Stimulated activated CD4-positive, alpha-beta T cell treated with anti-CD3 and anti-CD28 coated beads, Interleukin-12 subunit alpha, Interleukin-12 subunit beta, amount 100 ng/mL, for 48 hours (primary cell): ENCODE data around the gene OR10G4.
"Not testable (repeated sequence)": the region's sequence is repeated elsewhere in the genome, so short reads cannot be mapped to it uniquely, and the experiment has no call there.

ENCODE experiments used
- DNase-seq, 3 donors: peaks; one replicate each; pipeline ENCODE4 v3.0.0-alpha.2; 2020; ENCODE audit warnings: low read depth in 2 of 3, low spot score in 1 of 3

The OR10G4 gene, protein sequence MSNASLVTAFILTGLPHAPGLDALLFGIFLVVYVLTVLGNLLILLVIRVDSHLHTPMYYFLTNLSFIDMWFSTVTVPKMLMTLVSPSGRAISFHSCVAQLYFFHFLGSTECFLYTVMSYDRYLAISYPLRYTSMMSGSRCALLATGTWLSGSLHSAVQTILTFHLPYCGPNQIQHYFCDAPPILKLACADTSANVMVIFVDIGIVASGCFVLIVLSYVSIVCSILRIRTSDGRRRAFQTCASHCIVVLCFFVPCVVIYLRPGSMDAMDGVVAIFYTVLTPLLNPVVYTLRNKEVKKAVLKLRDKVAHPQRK

GRCh38 chr11:124012697-124013096 lies at the start of gene OR10G4:
TSS of gene OR10G4 (plus strand) at chr11:124012997. CDS start at chr11:124015575, 2,578 bp downstream.
- DNase-seq = no peak

DNA sequence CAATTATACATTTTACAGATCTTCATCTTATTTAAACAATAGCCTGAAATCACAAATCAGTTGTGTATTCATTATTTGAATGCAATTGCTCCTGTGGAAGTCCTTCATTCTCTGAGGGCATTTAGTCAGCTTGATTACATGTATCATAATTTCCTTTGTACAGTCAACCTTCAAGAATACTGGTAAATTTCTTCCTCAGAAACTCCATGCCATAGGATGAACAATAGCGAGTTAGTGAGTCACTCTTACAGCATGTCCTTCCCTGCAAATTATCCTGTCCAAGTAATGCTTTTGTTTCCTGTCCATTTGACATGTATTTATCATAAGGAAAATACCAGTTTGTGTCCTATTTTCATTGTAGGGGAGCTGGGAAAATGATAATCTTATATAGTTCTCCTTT lies 39.0 kb upstream of the OR10G4 start:
- DNase-seq = no peak

DNA sequence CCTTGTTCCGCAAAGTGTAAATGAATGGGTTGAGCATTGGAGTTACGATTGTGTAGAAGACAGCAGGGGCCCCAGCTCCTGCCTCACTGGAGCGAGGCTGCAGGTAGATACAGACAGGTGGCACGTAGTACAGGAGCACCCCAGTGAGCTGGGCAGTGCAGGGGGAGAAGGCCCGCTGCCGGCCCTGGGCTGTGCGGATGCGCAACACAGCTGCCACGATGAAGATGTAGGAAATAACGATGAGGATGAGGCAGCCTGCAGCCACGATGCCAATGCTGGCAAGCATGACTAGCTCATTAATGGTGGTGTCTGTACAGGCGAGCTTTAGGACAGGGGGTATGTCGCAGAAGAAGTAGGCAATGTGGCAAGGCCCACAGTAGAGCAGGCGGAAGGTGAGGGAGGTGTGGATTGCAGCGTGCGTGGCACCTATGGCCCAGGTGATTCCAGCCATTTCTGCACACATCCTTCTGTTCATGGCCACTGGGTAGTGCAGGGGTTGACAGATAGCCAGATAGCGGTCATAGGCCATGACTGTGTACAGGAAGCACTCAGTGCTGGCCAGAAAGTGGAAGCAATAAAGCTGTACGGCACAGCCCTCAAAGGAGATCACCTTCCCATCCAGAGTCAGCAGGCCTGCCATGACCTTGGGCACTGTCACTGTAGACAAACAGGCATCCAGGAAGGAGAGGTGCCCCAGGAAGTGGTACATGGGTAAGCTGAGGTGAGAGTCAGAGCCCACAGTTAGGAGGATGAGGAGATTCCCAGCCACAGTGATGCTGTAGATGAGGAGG lies 35.8 kb upstream of the OR10G4 start:
- no peak for DNase-seq

GRCh38 chr11:123977731-123978347 lies 35.0 kb upstream of the OR10G4 start, which contains the start of gene OR10S1:
TSS of gene OR10S1 (minus strand) at chr11:123977781. CDS start at chr11:123977664, 117 bp downstream.
- DNase-seq = no peak

DNA sequence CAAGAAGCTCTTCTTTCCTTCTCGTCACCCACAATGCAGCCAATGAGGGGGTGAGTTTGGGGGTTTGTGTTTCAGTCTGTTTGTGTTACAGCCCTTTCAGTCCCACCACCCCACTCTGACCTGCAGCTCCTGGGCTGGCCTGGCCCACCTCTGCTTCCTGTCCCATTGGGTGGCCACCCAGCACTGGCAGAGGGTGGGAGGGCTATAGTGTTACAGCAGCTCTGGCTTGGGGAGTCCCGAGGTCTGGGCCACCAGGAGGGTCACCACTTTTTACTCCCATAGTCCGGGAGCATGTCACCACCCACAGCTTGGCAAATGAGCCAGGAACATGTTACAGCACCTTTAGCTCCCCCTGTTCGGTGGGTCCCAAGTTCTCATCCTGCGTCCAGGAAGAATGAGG lies 33.5 kb upstream of the OR10G4 start:
- DNase-seq = no peak

- DNase-seq = no peak
These were observed 17.7 kb upstream of the OR10G4 start, which contains the start of gene OR10G6 for GRCh38 chr11:123995119-123995518. TSS of gene OR10G6 (minus strand) at chr11:123995161. CDS start at chr11:123995161, 0 bp downstream.

GRCh38 chr11:124015837-124016236 lies 3.0 kb downstream of the OR10G4 start:
- not testable (repeated sequence) for DNase-seq

DNA sequence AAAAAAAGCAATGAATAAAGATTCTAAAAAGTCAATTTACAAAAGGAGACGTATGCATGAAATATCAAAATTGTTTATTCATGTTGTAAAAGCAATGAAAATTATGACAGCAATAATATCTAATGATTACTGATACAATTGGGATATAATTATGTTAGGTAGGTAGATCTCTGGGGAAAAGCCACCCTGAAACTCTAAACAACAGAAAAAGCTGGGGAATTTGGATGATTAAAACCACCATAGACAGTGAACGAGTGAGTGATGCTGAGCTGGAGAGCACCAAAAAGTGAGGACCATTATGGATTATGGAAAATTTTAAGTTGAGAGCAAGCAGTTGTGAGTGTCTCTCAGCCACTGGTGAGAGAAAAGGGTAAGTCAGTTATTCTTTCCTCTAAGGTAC lies 13.7 kb downstream of the OR10G4 start, which contains the start of gene OR10G8:
TSS of gene OR10G8 (plus strand) at position 301 of the 400 bp plus-strand sequence. CDS start 2,825 bp downstream, outside the sequence.
- no peak for DNase-seq

DNA sequence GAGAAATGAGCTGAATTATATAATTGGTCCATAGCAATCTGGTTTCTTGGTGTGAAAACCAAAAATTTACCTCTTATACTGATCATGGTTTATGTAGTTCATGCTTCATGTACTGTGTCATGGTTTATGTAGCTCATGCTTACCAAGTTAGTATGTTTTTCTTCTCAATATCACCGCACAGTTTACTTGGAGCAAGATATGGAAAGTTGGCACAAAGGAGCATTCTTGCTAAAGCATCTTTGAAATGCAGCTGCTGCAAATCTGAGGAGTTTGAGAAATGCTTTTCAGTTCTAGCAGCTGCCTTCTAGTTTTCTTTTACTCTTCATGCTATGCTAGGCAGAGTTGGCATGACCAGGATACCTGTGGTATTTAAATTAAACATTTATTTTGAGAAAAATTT lies 23.9 kb downstream of the OR10G4 start:
- no peak for DNase-seq

DNA sequence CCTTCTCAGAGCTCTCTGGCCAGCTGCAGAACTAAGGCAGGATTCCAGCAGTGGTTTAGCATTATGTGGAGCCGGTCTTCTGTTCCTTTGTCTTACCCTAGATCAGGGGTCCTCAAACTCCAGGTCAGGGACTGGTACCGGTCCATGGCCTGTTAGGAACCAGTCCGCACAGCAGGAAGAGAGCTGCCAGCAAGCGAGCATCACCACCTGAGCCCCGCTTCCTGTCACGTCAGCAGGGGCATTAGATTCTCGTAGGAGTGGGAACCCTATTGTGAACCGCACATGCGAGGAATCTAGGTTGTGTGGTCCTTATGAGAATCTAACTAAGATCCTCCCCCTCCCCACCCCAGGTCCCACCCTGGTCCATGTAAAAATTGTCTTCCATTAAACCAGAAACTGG lies 26.8 kb downstream of the OR10G4 start:
- no peak for DNase-seq

GRCh38 chr11:124041254-124041653 lies 28.5 kb downstream of the OR10G4 start, which contains the start of gene OR10G7:
TSS of gene OR10G7 (minus strand) at chr11:124041325. CDS start at chr11:124039001, 2,324 bp downstream.
- DNase-seq = no peak

- DNase-seq = no peak
These were observed 30.6 kb downstream of the OR10G4 start for GRCh38 chr11:124043420-124043819.

GRCh38 chr11:124050748-124051147 lies 38.0 kb downstream of the OR10G4 start:
- no peak for DNase-seq

DNA sequence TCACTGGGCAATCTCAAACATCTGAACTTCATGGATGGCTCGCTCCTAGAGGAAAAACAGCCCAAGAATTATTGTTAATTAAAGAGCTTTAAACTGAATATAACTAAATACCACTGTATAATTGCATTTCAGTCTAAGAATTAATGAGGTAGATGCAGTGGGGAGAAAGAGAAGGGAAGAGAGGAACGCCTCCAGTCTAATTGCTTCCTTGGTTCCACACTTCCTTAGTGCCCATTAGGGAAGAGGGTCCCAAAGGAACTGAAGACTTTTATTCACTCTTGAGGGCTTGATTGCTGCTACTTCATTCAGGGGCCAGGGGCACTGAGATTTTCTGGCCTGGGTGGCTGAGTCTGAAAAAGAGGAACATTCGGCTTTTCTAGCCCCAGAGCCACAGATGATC lies 40.2 kb downstream of the OR10G4 start:
- DNase-seq = no peak
